T-helper 1 cell (primary cell): ENCODE measurements around the gene IAH1.

Experiments used
- DNase-seq, 5 donors: peaks; one replicate each; pipeline ENCODE4 v3.0.0-alpha.2; 2012 to 2020

Gene IAH1

DNA sequence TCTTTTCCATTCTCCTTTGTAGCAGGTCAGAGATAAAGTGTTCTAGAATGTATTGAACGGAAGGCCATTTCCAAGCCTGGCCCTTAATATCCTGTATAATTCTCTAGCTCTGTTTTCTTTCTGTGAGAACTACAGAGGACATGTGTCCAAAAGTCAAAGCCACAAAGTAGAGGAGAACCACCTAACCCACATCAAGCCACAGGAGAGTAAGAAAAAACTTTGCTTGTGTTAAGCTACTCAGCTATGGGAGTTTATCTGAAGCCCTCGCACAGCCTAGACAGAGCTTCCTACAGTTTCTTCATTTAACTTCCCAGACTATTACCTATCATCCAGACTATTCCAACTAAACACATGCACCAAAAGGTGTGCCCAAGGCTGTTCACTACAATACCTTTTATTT, 59.3 kb downstream of the IAH1 start:
- DNase-seq: no peak

DNA sequence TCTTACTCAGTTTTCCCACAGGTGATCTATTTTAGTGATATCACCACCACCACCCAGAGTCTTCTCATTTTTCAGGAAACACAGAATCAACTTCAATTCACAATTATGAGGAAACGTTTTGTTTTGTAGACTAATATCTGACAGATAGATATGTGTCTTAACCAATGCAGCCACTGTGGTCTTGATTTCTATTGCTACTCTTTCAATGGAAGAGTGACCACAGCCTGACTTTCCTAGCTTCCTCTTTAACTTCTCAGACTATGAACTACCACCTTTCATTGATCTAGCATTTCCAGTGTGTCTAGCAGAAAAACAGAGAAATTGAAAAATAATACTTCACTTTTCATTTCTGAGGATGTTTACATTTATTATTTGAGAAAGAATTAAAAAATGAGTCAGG, 60.8 kb downstream of the IAH1 start:
- no peak for DNase-seq

DNA sequence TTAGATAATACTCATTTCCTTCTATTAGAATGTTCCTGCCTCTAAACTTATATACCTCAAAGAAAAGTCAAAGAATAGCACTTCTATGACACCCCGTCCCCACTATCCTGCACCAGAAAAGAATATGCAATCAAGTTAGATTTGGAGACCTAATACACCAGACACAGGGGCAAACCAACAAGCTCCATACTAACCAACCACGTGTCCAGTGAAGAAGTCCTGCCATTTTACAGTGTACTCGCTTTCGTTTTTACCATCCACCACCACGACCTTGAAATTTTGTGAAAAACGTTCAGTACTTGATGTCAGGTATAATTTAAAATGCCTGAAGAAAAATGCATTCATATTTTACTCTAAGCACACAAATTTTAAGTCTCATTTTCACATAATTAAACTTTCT, 62.2 kb downstream of the IAH1 start:
- DNase-seq: no peak

DNA sequence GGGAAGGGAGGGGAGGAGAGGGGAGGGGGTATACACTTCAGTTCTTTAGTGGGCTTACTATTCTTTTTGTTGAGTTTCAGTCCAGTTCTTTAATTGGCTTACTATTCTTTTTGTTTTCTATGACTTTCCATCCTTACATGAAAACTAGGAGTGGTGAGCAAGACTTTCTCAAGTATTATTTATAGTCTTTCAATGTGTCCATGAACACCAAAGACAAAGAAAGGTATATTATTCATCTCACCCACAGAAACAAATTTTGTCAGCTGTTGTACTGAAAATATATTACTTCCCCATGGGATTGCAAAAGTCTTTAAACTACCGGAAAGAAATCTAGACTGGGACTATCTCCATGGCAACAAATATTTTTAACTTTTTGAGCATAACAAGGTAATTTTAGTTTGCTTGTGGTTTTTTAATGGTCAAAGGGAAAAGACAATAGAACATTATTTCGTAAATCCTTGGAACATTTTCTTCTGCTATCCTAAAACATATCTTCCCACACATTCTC, 63.7 kb downstream of the IAH1 start:
- DNase-seq: no peak
